ENCODE measurements around the gene RAPGEF2.

- TF ChIP-seq ZNF133 (tag by site-specific recombination; IDR thresholded peaks at IDR 0.05) (no peak), CTCF (tag by site-specific recombination; IDR thresholded peaks at IDR 0.05) (no peak), ZNF114 (tag by site-specific recombination; IDR thresholded peaks at IDR 0.05) (no peak), PATZ1 (tag by site-specific recombination; IDR thresholded peaks at IDR 0.05) (no peak), SETDB1 (IDR thresholded peaks at IDR 0.05; ENCODE audit: insufficient read length, low read length) (no peak), ZNF138 (tag by site-specific recombination; IDR thresholded peaks at IDR 0.05; ENCODE audit: borderline replicate concordance) (no peak)
Measured at GRCh38 chr4:159271856-159272255, 169.0 kb downstream of the RAPGEF2 start.

Measured in HEK293 (cell line).